Measurements from ENCODE around the gene AMHR2.
A peak's percentile ranks its signal among the peaks of the same experiment; 100 is the strongest.
"Not testable (repeated sequence)": the region's sequence is repeated elsewhere in the genome, so short reads cannot be mapped to it uniquely, and the experiment has no call there.

The AMHR2 gene

GRCh38 chr12:53430116-53430515, 6.5 kb downstream of the AMHR2 start:
- DNase-seq (ENCODE audit: low read depth), result no peak
- TF ChIP-seq, protein P1, sequence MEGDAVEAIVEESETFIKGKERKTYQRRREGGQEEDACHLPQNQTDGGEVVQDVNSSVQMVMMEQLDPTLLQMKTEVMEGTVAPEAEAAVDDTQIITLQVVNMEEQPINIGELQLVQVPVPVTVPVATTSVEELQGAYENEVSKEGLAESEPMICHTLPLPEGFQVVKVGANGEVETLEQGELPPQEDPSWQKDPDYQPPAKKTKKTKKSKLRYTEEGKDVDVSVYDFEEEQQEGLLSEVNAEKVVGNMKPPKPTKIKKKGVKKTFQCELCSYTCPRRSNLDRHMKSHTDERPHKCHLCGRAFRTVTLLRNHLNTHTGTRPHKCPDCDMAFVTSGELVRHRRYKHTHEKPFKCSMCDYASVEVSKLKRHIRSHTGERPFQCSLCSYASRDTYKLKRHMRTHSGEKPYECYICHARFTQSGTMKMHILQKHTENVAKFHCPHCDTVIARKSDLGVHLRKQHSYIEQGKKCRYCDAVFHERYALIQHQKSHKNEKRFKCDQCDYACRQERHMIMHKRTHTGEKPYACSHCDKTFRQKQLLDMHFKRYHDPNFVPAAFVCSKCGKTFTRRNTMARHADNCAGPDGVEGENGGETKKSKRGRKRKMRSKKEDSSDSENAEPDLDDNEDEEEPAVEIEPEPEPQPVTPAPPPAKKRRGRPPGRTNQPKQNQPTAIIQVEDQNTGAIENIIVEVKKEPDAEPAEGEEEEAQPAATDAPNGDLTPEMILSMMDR (IDR thresholded peaks at IDR 0.05; ENCODE audit: low read length, missing control alignments), result no peak
- H3K4me3 ChIP-seq (replicated peaks; ENCODE audit: low read depth, low read length), result no peak overlapping the region

GRCh38 chr12:53431187-53431586, 7.5 kb downstream of the AMHR2 start:
- TF ChIP-seq, protein P1 (IDR thresholded peaks at IDR 0.05; ENCODE audit: low read length, missing control alignments), result no peak
- no peak overlapping the region for H3K4me3 ChIP-seq (replicated peaks; ENCODE audit: low read depth, low read length)
- DNase-seq (ENCODE audit: low read depth), result no peak

GRCh38 chr12:53435326-53435725, 11.7 kb downstream of the AMHR2 start:
- not testable (repeated sequence) for DNase-seq (ENCODE audit: low read depth); H3K4me3 ChIP-seq (replicated peaks; ENCODE audit: low read depth, low read length)

GRCh38 chr12:53439582-53439981, 15.9 kb downstream of the AMHR2 start:
- not testable (repeated sequence) for H3K4me3 ChIP-seq (replicated peaks; ENCODE audit: low read depth, low read length); DNase-seq (ENCODE audit: low read depth)

DNA sequence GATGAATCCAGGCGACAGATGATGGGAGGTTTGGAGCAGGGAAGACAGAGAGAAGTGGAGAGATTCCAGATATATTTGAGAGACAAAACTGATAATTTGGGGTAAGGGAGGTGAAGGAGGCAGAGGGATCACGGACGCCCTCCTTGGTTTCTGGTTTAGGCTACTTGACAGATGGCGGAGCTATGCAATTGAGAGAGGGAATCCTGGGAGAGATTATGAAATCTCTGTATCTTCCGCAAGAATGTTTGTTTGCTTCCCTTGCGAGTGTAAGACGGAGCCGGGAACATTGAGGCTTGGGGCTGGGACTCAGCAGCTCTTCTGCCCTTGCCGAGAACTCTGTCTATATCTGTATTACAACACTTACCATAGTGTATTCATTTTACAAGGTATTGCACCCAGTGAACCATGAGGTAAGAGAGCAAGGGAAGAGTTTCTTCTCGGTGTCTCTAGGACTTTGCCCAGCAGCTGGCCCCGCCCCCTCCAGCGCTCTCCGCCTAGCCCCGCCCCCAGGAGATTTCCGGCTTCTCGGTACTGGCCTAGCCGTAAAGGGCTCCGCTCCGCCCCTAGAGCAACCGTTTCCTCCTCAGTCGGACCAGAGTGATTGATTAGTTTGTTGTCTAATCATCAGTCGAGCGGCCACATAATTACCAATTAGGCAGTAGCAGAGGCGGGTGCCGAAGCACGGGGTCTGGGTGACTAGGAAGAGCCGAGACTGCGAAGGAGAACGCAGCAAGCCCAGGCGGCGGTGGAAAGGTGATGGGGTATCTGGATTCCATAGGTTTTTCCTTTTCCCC, 17.6 kb downstream of the AMHR2 start, which contains the start of gene PRR13:
Gene PRR13 (plus strand): TSS at position 695 of the 794 bp plus-strand sequence. CDS start 981 bp downstream, outside the sequence.
- DNase-seq (ENCODE audit: low read depth), result peak; percentile 99
- H3K4me3 ChIP-seq (replicated peaks; ENCODE audit: low read depth, low read length), result peak within 1 kb of the TSS; percentile 80
- TF ChIP-seq, protein P1 (IDR thresholded peaks at IDR 0.05; ENCODE audit: low read length, missing control alignments), result no peak

- H3K4me3 ChIP-seq (replicated peaks; ENCODE audit: low read depth, low read length), result peak overlapping the region; percentile 10
These were observed 20.3 kb downstream of the AMHR2 start for GRCh38 chr12:53443955-53444354.

DNA sequence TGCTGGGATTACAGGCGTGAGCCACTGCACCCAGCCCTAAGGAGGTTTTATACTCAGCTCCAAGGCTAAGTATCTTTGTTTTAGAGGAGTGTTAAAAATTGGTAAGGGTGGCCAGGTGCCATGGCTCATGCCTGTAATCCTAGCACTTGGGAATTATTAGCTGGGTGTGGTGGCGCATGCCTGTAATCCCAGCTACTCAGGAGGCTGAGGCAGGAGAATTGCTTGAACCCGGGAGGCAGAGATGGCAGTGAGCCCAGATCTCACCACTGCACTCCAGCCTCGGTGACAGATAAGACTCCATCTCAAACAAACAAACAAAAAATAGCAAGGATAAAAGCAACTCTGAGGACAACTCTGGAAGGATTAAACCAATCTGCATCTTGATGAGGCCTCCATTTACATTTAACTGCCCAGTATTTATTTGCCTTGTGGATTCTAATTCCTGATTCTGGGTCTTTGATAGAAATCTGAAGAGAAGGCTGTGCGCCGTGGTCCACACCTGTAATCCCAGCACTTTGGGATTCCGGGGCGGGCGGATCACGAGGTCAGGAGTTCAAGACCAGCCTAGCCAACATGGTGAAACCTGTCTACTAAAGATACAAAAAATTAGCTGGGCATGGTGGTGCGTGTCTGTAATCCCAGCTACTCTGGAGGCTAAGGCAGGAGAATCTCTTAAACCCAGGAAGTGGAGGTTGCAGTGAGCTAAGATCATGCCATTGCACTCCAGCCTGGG, 21.1 kb downstream of the AMHR2 start:
- not testable (repeated sequence) for DNase-seq (ENCODE audit: low read depth); H3K4me3 ChIP-seq (replicated peaks; ENCODE audit: low read depth, low read length)

More at GRCh38 chr12:53443955-53444354, 20.3 kb downstream of the AMHR2 start:
- TF ChIP-seq, protein P1 (IDR thresholded peaks at IDR 0.05; ENCODE audit: low read length, missing control alignments), result no peak
- no peak for DNase-seq (ENCODE audit: low read depth)

DNA sequence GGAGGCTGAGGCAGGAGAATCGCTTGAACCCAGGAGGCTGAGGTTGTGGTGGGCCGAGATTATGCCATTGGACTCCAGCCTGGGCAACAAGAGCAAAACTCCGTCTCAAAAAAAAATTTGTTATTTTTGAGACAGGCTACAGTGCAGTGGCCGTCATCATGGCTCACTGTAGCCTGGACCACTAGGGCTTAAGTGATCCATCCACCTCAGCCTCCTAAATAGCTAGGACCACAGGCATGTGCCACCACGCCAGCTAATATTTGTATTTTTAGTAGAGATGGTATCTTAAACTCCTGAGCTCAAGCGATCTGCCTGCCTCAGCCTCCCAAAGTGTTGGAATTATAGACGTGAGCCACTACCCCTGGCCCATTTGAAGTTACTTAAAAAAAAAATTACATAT, 27.3 kb downstream of the AMHR2 start:
- no peak overlapping the region for H3K4me3 ChIP-seq (replicated peaks; ENCODE audit: low read depth, low read length)
- no peak for DNase-seq (ENCODE audit: low read depth)
- TF ChIP-seq, protein P1 (IDR thresholded peaks at IDR 0.05; ENCODE audit: low read length, missing control alignments), result no peak

Data from fibroblast of pulmonary artery (primary cell).